ENCODE measurements around the gene AVEN.
"Not testable (repeated sequence)": the region's sequence is repeated elsewhere in the genome, so short reads cannot be mapped to it uniquely, and the experiment has no call there.

AVEN gene

DNA sequence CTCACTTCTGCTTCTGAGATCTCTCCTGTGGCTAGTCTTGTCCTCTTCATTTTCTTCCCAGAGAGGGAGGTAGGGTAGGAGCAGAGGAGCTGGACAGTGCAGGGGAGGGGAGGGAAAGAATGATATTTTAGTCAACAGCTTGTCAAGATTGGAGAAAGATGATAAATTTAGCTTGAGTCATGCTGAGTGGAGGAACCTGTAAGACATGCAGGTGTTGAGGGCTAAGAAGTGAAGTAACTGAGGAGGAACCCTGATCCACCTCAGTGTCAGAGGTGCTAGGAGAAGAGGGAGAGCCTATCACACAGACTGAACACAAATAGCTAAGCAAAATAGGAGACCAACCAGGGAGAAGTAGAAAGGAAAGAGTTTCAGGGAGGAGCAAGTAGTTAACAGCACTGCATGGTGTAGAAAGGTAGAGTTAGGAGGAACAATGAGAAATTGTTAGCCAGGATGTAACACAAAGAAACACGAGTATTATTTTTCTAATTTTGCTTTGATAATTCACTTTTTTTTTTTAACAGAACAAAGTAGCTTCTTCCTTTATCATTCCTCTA, 178.9 kb downstream of the AVEN start:
- in situ Hi-C loops (cut with MboI; ENCODE audit: low sequenced_read_pairs) = no loop called here

DNA sequence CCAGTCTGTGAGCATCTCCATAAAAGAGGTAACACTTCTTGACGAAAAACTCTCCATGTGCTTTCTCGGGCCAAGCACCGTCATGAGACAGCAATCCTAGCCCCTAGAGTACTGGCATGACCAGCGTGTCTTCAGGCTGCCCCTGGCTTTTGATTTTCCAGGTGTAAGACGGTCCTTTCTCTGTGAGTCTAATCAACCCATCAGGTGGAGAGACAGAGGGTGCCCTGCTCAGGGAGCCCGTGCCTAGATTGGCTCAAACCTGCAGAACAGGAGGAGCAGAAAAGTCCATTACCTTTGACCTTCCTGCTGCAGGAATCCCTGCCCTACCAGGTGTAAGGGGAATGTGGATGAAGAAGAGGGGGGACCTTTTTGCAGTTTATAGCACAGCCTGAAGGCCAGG, 180.2 kb downstream of the AVEN start:
- in situ Hi-C loops (cut with MboI; ENCODE audit: low sequenced_read_pairs) = no loop called here

DNA sequence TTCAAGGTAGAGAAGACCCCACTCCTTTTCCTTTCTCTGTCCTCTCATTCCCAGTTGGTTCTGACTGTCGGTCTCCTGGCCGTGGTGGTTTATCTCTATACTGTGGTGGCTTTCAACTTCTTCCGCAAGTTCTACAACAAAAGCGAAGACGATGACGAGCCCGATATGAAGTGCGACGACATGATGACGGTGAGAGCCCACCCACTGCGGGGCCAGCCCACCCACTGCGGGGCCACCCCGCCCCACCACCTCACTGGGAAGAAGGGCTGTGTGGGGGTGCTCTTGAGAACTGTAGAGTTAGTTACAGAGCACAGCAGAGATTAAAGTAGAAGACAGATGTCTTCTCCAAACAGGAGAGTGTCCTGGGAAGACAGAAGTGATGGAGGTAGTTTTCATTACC, 181.3 kb downstream of the AVEN start:
- in situ Hi-C loops (cut with MboI; ENCODE audit: low sequenced_read_pairs) = no loop called here

DNA sequence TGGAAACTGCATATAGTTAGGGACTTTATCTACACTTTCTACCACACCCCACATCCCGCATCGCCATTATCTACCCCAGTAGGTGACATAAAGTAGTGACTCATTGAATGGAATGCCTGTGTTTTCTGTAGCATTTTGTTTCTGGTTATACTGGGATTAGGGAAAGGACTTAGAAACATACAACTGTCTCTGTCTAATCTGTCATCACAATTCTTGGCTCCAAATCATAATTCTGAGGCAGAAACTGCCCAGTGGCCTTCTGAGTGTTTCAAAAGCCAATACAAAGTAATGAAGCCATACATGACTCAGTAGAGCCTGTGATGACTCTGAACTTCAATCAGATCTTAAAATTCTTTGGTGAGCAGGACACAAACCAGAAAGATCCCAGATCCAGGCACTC, 186.4 kb downstream of the AVEN start:
- in situ Hi-C loops (cut with MboI; ENCODE audit: low sequenced_read_pairs) = no loop called here

DNA sequence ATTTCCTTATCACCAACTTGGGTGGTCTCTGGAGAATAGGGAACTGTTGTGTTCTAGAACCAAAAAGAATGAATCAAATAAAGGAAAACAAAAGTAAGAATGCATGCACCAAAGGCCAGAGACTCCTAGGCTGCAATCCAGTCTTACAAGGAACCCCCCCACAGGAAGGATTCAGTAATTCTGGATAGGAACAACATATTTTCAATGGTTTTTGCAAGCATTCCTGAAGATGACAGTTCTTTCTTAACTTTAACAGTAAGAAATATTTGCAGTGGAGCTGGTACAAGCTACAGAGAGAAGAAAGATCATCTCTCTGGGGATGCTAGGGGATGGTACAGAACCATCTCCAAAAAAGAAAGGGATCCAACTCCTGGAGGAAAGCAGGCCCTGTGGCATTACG, 186.9 kb downstream of the AVEN start:
- in situ Hi-C loops (cut with MboI; ENCODE audit: low sequenced_read_pairs) = no loop called here

DNA sequence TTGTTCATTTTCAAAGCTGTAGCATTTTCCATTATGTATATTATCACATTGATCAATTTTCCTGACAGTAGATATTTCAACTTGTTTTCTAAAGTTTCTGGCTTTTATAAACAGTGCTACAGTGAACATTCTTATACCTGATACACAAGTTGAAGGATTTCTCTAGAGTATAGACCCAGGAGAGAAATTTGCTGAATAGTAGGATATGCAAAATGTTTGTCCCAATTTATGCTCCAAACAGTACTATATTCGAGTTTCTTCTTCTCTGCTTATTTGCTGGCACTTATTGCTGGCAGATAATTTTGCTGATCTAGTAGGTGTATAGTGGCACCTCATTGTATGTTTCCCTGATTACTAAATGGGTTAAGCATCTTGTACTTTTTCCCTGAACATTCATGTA, 187.9 kb downstream of the AVEN start:
- in situ Hi-C loops (cut with MboI; ENCODE audit: low sequenced_read_pairs) = no loop called here

DNA sequence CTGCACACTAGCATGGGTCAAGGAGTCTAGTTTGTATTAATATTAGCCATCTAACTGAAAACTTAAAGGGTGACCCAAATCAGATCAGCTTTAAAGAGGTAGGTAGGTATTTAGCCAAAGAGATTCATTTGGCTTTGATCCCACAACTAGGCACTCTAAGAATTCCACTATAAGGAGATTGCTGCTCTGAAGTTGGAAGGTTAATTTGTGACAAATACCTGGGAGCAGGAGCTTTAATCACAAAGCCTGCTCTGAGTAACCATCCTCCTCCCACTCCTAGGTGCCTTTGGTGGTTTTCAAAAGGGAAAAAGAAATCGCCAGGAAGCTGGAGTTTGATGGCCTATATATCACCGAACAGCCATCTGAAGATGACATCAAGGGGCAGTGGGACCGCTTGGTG, 191.0 kb downstream of the AVEN start:
- in situ Hi-C loops (cut with MboI; ENCODE audit: low sequenced_read_pairs) = no loop called here

DNA sequence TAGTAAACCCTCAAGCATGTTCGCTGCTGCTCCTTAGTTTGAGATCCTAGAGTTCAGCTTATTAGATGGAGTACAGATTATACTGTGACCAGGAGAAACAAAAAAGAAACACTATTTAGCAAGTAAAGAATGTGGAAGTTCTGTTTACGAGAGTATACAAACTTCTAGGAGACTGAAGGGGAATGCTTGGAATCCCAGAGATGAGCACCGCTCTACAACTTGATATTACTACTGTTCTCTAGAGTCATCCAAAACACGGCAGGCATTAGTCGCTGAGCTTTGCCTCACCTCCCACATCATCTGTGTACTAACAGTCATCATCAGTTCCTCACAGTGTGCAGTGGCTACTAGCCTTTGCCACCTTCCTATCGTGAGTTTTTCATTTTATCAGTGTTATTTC, 192.1 kb downstream of the AVEN start:
- in situ Hi-C loops (cut with MboI; ENCODE audit: low sequenced_read_pairs) = no loop called here

DNA sequence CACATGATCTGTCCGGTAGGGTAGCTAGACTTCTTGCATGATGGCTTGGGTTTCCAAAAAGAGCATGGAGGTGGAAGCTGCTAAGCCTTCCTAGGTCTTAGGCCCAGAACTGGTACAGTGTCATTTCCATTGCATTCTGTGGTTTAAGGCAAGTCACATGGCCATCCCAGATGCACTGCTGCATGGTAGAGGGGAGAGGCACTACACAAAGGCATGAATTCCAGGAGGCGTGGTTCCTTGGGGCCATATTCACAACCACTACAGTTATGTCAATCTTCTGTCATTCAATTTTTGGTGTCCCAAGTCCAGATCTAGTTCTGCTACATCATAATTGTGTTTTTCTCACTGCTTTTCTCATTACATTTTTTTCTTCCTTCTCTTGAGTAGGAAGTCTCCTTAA, 192.9 kb downstream of the AVEN start:
- in situ Hi-C loops (cut with MboI; ENCODE audit: low sequenced_read_pairs) = no loop called here

DNA sequence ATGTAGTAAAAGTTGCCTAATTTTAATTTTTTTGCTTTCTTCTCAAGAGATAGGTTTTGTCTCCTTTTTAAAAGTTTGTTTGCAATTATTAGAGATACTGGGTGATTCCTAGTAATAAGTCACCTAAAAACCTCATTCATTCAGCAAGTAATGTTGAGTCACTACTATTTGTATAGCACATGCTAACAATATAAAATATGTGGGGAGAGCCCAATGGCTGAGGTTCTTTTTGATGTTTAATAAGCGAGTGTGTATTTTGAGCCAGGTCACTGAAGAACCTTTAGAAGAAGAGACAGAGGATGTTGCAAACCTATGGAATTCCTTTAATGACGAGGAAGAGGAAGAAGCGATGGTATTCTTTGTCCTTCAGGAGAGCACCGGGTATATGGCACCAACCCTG, 194.4 kb downstream of the AVEN start:
- in situ Hi-C loops (cut with MboI; ENCODE audit: low sequenced_read_pairs) = no loop called here

DNA sequence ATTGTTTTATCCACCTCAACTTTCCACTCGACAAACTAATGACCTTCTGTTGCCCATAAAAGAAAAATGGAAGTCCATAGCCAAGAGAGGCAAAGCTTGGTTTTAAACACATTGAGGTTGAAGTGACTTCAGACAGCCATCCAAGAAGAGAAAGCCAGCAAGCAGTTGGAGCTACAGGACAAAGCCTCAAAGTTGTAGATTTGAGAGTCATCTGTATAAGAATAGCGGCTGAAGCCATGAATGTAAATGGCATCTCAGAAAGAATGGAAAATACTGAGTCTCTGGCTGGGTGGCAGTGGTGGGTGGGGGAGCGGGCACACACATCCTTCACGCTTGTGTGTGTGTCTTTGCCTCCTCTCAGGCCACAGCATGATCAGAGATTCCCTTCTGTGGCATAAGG, 194.8 kb downstream of the AVEN start:
- in situ Hi-C loops (cut with MboI; ENCODE audit: low sequenced_read_pairs) = no loop called here

DNA sequence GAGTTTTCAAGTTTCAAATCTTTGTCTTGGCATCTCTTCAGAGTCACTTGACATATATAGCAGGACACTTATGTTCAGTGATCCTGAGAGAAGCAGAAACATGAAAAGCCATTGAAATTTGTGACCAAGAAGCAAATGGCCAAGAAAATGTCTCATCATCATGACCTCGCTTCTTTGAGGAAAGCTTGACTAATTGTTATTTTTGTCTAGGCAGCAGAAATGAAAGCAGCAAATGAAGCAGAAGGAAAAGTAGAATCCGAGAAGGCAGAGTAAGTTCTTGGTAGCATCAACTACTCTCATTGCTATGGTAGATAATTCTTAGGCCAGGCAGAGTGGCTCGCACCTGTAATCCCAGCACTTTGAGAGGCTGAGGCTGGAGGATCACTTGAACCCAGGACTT, 198.4 kb downstream of the AVEN start:
- in situ Hi-C loops (cut with MboI; ENCODE audit: low sequenced_read_pairs) = no loop called here

DNA sequence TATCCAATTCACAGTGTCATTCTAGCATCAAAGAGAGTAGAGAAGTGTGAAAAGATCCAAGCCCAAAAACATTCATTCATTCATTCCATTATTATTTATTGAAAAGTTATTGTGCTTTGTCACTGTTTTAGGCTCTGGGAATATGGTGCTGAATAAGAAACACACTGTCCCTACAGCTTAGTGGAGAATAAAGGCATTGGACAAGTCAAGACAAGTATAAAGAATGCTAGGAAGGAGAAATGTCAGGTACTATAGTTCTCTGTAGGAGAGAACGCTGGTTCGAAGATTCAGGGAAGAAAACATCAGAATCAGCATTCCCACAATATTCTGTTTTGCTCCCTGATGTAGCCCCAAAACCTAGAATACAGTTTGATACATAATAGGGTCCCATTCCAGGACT, 199.5 kb downstream of the AVEN start:
- in situ Hi-C loops (cut with MboI; ENCODE audit: low sequenced_read_pairs) = no loop called here

DNA sequence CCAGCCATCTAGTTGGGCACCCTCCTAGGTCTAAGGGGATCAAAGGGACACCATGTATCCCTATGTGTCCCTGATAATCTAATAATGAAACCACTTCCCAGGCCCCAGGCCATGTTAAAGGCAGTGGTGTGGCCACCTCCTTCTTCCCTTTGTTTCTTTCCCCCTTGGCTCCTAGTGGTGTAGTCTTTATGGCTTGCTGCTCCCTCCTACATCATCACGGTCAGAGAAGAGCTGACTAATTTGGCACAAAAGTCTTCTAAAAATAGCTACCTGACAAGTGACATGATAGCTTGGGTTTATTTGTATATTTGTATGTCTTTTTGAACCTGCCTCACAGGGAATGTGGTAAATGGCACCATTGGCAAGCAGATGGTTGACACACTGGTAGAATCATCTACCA, 201.7 kb downstream of the AVEN start:
- in situ Hi-C loops (cut with MboI; ENCODE audit: low sequenced_read_pairs) = no loop called here

DNA sequence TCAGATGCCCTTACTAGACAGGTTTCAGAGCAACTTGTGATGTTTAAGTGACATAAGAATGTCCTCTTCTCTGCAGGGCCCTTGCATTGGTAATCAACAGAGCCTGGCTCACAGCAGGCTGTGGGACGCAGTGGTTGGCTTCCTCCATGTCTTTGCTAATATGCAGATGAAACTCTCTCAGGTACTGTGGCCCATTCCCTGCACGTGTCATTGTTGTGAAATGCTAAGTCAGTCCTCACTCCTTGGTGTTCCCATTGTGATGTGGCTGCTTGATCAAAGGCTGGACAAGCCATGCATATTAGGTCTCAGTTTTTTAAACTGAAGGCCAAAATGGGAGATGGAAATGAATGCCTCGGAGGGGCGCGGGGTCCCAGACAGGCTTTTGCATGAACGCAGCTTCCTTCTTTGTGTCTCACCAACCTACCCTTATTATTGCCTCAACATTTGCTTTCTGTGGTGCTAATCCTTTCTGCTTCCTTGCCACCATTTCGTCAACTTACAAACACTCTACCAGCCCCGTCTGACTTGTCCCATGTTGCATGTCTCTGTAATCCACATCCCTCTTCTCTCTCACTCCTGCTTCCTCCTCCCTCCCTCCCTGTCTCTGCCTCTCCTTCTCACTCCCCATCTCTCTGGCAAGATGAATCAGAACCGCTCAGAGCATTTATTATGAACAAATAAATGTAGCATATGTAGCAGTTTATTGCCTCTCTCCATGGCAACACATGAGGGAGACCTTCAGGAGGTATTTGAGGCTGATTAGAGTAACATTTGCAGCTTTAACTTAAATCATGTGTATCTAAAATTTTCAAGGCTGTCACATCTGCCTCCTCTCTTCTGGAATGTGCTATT, 203.9 kb downstream of the AVEN start:
- in situ Hi-C loops (cut with MboI; ENCODE audit: low sequenced_read_pairs) = no loop called here

DNA sequence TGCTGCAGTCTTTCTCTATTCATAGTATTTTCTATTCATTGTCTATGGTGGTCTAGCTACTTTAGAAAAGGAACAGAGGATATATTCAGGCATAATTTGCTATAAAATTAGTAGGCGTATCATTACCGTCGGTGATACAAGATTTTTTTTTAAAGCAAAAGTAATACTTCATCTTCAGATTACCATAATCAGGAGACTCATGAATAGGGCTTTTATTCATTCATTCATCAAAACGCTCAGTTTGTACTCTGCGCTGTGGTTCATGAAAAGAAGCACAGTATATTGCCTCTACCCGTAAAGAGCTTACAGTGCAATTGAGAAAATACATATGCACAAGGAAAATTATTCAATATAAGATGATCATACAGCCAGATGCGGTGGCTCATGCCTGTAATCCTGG, 207.4 kb downstream of the AVEN start:
- in situ Hi-C loops (cut with MboI; ENCODE audit: low sequenced_read_pairs) = no loop called here

DNA sequence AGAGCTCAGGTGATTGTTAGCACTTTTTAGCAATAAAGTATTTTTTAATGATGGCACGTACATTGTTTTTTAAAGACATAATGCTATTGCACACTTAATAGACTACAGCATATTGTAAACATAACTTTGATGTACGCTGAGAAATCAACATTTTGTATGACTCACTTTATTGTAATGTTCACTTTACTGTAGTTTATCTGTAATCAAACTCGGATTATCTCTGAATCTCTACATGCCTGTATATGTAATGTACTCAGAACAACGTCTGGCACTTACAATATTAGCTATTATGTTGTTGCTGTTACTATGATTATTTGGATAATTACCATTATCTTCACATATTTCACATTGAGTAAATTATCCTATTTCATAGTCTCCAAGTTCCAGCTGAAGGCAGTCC, 208.7 kb downstream of the AVEN start:
- in situ Hi-C loops (cut with MboI; ENCODE audit: low sequenced_read_pairs) = no loop called here

DNA sequence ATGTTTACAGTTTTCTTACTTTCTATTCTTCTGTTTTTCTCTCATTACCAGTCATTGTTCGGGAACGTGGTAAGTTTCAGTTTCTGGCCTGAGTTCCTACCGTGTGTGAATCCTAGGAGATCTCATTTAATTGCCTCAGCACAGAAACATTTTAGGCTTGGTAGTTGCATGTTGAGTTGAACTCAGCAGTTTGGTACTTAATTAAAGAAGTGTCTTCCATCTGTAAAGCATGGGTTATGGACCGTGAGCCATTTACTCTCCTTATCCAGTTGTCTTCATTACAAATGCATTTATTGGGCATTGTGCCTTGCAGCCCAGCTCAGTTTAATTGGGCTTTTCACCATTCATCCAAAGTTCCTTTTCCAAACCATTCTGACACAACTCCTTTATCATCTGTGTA, 212.8 kb downstream of the AVEN start:
- in situ Hi-C loops (cut with MboI; ENCODE audit: low sequenced_read_pairs) = no loop called here

DNA sequence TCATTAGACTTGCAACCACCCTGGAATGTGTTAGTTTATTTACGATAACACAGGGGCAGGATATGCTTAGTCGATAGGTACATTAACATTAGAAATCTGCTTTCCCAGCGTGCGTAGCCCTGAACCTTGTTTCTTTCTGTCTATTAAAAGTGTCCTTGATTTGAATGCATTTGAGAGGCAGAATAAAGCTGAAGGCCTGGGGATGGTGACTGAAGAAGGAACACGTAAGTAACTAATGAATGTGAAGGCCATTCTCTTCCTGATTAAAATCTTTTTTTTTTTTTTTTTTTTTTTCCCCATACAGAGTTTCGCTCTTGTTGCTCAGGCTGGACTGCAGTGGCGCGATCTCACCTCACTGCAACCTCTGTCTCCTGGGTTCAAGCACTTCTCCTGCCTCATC, 213.6 kb downstream of the AVEN start:
- in situ Hi-C loops (cut with MboI; ENCODE audit: low sequenced_read_pairs) = no loop called here

DNA sequence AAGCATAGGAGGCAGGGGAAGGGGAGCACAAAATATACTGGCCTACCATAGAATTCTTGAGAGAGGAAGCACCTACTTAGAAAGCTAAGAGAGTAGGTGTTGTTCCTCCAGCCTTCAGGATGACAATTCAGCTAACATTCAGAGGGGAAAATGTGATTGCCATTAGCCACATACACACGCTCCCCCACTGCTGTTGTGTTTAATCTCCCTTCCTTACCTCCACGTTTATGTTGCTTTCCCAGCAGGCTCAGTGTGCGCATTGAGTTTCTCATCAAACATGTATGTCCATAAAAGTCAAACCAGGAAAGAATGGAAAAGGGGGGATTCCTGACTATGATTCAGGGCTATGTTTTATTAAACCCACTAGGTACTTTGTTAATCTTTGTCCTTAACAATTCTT, 215.9 kb downstream of the AVEN start:
- in situ Hi-C loops (cut with MboI; ENCODE audit: low sequenced_read_pairs) = no loop called here

DNA sequence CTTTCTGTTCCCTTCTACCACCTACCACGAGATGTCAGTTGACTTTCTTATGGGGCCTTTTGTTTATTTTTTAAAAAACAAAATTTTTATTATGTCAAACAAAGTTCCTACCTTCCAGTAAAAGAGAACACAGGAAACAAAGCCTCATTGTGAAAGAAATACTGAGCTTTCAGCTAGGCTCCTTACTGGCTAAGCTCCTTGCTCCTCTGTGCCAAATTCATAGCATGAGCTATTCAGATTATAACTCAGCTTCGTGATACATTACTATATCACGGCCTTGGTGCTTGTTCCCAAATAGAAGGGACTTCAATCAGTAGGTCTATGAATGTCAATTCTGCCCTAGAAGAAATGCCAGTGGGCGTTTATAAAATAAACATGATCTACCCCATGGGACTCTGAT, 216.5 kb downstream of the AVEN start:
- in situ Hi-C loops (cut with MboI; ENCODE audit: low sequenced_read_pairs) = no loop called here

DNA sequence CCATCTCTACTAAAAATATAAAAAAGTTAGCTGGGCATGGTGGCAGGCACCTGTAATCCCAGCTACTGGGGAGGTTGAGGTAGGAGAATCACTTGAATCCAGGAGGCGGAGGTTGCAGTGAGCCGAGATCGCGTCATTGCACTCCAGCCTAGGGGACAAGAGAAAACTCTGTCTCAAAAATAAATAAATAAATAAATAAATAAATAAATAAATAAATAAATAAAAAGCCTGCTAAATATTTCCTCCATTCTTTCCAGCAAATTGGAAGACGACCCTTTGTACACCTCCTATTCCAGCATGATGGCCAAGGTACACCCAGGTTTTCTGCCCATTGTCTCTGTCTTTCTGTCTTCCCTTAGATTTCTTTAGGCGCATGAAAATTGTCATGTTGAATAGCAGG, 219.5 kb downstream of the AVEN start:
- in situ Hi-C loops (cut with MboI; ENCODE audit: low sequenced_read_pairs) = not testable (repeated sequence)

All from HL-60/S4 (cell line).